PC-9 (cell line): Measurements from ENCODE around the gene TP53TG3E.
"Not testable (repeated sequence)": the region's sequence is repeated elsewhere in the genome, so short reads cannot be mapped to it uniquely, and the experiment has no call there.

Experiments
- EZH2 ChIP-seq: fragments of 200-600 bp; sonication (generic); IDR thresholded peaks from 2 replicates; pipeline ENCODE4 v1.8.0; 2017; ENCODE audit warnings: antibody characterized with exemption, low read depth
- TF ChIP-seq, protein P1 (sequence below): fragments of 200-600 bp; sonication (generic); conservative IDR thresholded peaks from 2 replicates; pipeline ENCODE4 v1.6.1; 2017; ENCODE audit warnings: mixed run types, antibody characterized with exemption, mild to moderate bottlenecking, moderate library complexity

DNA sequence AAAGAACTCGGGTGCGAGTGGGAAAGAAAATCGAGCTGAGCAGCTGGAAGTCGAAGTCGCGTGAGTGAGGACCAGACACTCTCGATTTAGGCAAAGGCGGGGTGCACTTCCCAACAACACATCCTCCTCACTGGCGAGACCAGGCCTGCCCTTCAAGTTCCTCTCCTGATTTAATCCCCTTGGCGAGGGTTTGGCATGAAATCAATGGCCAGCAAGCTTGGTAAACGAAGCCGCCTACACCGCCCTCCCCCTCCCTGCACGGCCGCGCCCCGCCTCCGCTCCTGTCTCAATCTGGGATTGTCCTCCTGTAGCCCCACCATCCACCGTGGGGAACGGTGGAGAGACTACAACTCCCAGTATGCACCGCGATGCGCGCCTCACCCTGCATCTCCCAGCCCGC lies at the start of gene TP53TG3E:
- TF ChIP-seq, protein P1, sequence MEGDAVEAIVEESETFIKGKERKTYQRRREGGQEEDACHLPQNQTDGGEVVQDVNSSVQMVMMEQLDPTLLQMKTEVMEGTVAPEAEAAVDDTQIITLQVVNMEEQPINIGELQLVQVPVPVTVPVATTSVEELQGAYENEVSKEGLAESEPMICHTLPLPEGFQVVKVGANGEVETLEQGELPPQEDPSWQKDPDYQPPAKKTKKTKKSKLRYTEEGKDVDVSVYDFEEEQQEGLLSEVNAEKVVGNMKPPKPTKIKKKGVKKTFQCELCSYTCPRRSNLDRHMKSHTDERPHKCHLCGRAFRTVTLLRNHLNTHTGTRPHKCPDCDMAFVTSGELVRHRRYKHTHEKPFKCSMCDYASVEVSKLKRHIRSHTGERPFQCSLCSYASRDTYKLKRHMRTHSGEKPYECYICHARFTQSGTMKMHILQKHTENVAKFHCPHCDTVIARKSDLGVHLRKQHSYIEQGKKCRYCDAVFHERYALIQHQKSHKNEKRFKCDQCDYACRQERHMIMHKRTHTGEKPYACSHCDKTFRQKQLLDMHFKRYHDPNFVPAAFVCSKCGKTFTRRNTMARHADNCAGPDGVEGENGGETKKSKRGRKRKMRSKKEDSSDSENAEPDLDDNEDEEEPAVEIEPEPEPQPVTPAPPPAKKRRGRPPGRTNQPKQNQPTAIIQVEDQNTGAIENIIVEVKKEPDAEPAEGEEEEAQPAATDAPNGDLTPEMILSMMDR: not testable (repeated sequence)
- not testable (repeated sequence) for TF ChIP-seq EZH2
